A673 (cell line): ENCODE results near the gene TTLL10. TPM values are rescaled to one million over a fixed set of nuclear protein-coding genes. Genes with fewer than 3 reads are reported as not detected.

Source experiments
- BruUV-seq: library from RNA; stranded (reverse); fragments of 400-500 nt; replicated peaks from 2 replicates; lab custom pipeline; 2021; lab: Mats Ljungman, UMichigan
- CTCF ChIA-PET: fragments of 300-600 bp; sonication (Branson Sonifier 250); formaldehyde crosslinking; loops from one replicate; lab custom pipeline; 2022; ENCODE audit warnings: antibody characterized with exemption; lab: Charles Lee
- POLR2A ChIA-PET: fragments of 300-600 bp; sonication (Branson Sonifier 250); formaldehyde crosslinking; loops from one replicate; lab custom pipeline; 2022; ENCODE audit warnings: antibody characterized with exemption; ENCODE audit not compliant: low non-redundant PET; lab: Charles Lee
- DNase-seq: peaks from one replicate; pipeline ENCODE4 v3.0.0-alpha.2; 2015; ENCODE audit warnings: low spot score
- H3K27ac ChIP-seq: fragments of 200-600 bp; sonication (generic); 2 replicates; pipeline ENCODE4 v1.5.1; 2016; ENCODE audit warnings: mixed run types, low read depth, mild to moderate bottlenecking, mixed read lengths, antibody characterized with exemption, low read length; ENCODE audit not compliant: poor library complexity, severe bottlenecking
- H3K27me3 ChIP-seq: fragments of 200-600 bp; sonication (generic); replicated peaks from 2 replicates; pipeline ENCODE4 v1.6.1; 2017; ENCODE audit warnings: mixed run types, low read depth, mild to moderate bottlenecking, mixed read lengths, antibody characterized with exemption, low read length; ENCODE audit not compliant: insufficient read depth, poor library complexity
- H3K36me3 ChIP-seq: fragments of 200-600 bp; sonication (generic); 2 replicates; pipeline ENCODE4 v1.6.1; 2016; ENCODE audit warnings: mixed run types, mild to moderate bottlenecking, mixed read lengths, antibody characterized with exemption, low read length; ENCODE audit not compliant: insufficient read depth, poor library complexity, severe bottlenecking
- H3K4me1 ChIP-seq: fragments of 200-600 bp; sonication (generic); 2 replicates; pipeline ENCODE4 v1.6.1; 2017; ENCODE audit warnings: mixed run types, mild to moderate bottlenecking, mixed read lengths, antibody characterized with exemption, low read length; ENCODE audit not compliant: insufficient read depth, poor library complexity, severe bottlenecking
- H3K4me3 ChIP-seq: fragments of 200-600 bp; sonication (generic); 2 replicates; pipeline ENCODE4 v1.5.1; 2016; ENCODE audit warnings: low read depth, mixed run types, mild to moderate bottlenecking, mixed read lengths, low read length; ENCODE audit not compliant: poor library complexity, severe bottlenecking
- H3K9me3 ChIP-seq: fragments of 200-600 bp; sonication (generic); 2 replicates; pipeline ENCODE4 v1.6.1; 2016; ENCODE audit warnings: mixed run types, low read depth, mild to moderate bottlenecking, mixed read lengths, antibody characterized with exemption, low read length; ENCODE audit not compliant: poor library complexity, severe bottlenecking
- EZH2 ChIP-seq: fragments of 200-600 bp; sonication (generic); IDR thresholded peaks from 2 replicates; pipeline ENCODE4 v1.6.1; 2017; ENCODE audit warnings: borderline replicate concordance, low read depth, mild to moderate bottlenecking, mixed read lengths, antibody characterized with exemption, low read length; ENCODE audit not compliant: poor library complexity, severe bottlenecking
- intact Hi-C: fragments of 100-400 bp; cut with micrococcal nuclease; formaldehyde crosslinking; loops from one replicate; pipeline ENCODE4 v1.10.0; 2022; ENCODE audit not compliant: unreplicated experiment
- total RNA-seq: library from RNA; stranded (reverse); gene quantifications from 2 replicates; pipeline ENCODE4 v1.2.3, GENCODE V29; 2021
- TF ChIP-seq, protein P1 (sequence below): fragments of 300-800, 200-600 bp; sonication (generic); conservative IDR thresholded peaks from 2 replicates; pipeline ENCODE4 v1.5.1; 2017; ENCODE audit warnings: low read depth, mild to moderate bottlenecking, antibody characterized with exemption, low read length, moderate library complexity, mixed read lengths

The TTLL10 gene
- total RNA-seq, 1 experiment from 2014 or later, result not detected

DNA sequence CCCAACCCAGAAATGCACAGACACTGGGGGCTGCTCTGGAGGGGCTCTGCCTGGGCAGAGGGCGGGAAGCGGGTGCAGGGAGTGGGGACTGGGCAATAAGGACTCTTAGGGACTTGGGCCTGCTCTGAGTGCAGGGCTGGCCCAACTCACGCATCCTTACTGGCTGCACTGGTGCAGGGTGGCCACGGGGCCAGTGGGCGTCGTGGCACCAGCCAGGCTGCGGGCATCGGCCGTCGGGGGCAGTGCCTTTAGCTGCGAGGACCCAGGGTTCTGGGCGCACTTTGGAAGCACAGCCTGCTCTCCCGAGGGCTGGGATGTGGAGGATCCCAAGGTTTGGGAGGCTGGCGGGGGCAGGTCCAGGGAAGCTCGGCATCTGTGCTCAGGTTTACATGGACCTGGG, 27.1 kb upstream of the TTLL10 start:
- no peaks in the 10 kb centered on the region for H3K36me3 ChIP-seq
- no peak for TF ChIP-seq EZH2
- TF ChIP-seq, protein P1, sequence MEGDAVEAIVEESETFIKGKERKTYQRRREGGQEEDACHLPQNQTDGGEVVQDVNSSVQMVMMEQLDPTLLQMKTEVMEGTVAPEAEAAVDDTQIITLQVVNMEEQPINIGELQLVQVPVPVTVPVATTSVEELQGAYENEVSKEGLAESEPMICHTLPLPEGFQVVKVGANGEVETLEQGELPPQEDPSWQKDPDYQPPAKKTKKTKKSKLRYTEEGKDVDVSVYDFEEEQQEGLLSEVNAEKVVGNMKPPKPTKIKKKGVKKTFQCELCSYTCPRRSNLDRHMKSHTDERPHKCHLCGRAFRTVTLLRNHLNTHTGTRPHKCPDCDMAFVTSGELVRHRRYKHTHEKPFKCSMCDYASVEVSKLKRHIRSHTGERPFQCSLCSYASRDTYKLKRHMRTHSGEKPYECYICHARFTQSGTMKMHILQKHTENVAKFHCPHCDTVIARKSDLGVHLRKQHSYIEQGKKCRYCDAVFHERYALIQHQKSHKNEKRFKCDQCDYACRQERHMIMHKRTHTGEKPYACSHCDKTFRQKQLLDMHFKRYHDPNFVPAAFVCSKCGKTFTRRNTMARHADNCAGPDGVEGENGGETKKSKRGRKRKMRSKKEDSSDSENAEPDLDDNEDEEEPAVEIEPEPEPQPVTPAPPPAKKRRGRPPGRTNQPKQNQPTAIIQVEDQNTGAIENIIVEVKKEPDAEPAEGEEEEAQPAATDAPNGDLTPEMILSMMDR, result no peak
- BruUV-seq, result no TSS peak
- POLR2A ChIA-PET, result no interaction called here
- intact Hi-C loops, result no loop called here
- CTCF ChIA-PET, result no interaction called here
- no peak overlapping the region for H3K27ac ChIP-seq
- H3K4me3 ChIP-seq, result no peak overlapping the region
- DNase-seq, result no peak
- H3K27me3 ChIP-seq, result no peaks in the 10 kb centered on the region
- H3K4me1 ChIP-seq, result no peaks in the 10 kb centered on the region
- no peaks in the 10 kb centered on the region for H3K9me3 ChIP-seq

DNA sequence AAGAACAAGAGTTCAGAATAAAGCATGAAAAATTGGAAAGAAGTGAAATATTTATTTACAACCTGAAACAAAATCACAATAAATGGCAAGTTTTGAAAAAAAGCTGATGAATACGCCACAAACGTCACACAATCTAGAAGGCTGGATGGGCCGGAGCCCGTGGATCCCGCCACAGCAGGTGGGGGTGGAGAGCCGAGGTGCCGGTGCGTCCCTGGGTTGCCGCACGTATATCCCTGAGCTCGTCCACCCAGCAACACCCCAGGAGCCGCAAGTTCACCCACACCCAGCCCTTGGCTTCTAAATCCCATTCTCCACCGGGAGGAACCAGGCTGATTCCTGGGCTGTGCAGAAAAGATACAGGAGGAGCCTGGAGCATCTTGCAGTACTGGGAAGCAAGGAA, 25.6 kb upstream of the TTLL10 start:
- Histone ChIP-seq H3K4me3 (no peak overlapping the region), H3K36me3 (no peaks in the 10 kb centered on the region), H3K9me3 (peaks cover under 1% of the 10 kb centered on the region), H3K27ac (no peak overlapping the region), H3K27me3 (no peaks in the 10 kb centered on the region), H3K4me1 (no peaks in the 10 kb centered on the region)
- TF ChIP-seq EZH2, result no peak
- TF ChIP-seq, protein P1, result no peak
- BruUV-seq, result no TSS peak
- CTCF ChIA-PET, result no interaction called here
- intact Hi-C loops, result no loop called here
- DNase-seq, result no peak
- POLR2A ChIA-PET, result no interaction called here

DNA sequence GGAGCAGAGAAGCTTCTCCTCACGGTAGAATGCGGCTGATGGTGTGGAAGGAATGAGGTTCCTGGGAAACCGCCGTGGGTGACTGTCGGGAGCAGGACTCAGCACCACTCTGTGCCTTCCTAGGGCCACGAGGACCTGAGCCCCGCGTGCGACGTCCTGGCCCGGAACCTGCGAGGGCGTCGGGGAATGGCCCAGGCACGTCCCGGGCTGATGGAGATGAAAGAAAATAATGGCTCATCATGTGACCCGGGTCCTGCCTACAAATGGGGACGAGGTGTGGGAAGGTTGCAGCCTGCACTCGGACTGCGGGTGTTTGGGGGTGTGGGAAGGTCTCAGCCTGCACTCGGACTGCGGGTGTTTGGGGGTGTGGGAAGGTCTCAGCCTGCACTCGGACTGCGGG, 25.1 kb upstream of the TTLL10 start:
- TF ChIP-seq, protein P1, result no peak
- no peak for TF ChIP-seq EZH2
- intact Hi-C loops, result no loop called here
- ChIA-PET CTCF (no interaction called here), POLR2A (no interaction called here)
- Histone ChIP-seq H3K27ac (no peak overlapping the region), H3K4me3 (no peak overlapping the region), H3K4me1 (no peaks in the 10 kb centered on the region), H3K36me3 (no peaks in the 10 kb centered on the region), H3K27me3 (no peaks in the 10 kb centered on the region), H3K9me3 (peaks cover 3% of the 10 kb centered on the region)
- no TSS peak for BruUV-seq
- no peak for DNase-seq
